22Rv1 (cell line): Measurements from ENCODE around the gene CDH3.

ENCODE experiments used
- H3K27ac ChIP-seq: fragments of 450-650 bp; 2 replicates; pipeline ENCODE4 v1.5.1; 2017
- ZFX ChIP-seq: fragments of 450-650 bp; IDR thresholded peaks from 2 replicates; pipeline ENCODE4 v1.6.1; 2017; ENCODE audit warnings: antibody characterized with exemption, borderline replicate concordance
- TF ChIP-seq, protein P1 (sequence below): fragments of 450-650 bp; IDR thresholded peaks from 2 replicates; pipeline ENCODE4 v1.5.1; 2017; ENCODE audit warnings: mild to moderate bottlenecking

CDH3 gene

DNA sequence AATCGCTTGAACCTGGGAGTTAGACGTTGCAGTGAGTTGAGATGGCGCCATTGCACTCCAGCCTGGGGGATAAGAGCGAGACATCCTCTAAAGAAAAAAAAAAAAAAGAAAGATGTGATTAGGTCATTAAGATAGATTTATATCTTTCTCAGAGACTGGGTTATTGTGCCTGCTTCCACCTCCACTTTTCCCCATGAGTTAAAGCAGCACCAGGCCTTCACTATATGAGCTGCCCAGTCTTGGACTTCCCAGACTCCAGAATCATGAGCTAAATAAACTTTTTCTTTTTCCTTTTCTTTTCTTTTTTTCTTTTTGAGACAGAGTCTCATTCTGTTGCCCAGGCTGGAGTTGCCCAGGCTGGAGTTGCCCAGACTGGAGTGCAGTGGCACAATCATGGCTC lies 72.6 kb downstream of the CDH3 start:
- TF ChIP-seq, protein P1, sequence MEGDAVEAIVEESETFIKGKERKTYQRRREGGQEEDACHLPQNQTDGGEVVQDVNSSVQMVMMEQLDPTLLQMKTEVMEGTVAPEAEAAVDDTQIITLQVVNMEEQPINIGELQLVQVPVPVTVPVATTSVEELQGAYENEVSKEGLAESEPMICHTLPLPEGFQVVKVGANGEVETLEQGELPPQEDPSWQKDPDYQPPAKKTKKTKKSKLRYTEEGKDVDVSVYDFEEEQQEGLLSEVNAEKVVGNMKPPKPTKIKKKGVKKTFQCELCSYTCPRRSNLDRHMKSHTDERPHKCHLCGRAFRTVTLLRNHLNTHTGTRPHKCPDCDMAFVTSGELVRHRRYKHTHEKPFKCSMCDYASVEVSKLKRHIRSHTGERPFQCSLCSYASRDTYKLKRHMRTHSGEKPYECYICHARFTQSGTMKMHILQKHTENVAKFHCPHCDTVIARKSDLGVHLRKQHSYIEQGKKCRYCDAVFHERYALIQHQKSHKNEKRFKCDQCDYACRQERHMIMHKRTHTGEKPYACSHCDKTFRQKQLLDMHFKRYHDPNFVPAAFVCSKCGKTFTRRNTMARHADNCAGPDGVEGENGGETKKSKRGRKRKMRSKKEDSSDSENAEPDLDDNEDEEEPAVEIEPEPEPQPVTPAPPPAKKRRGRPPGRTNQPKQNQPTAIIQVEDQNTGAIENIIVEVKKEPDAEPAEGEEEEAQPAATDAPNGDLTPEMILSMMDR, result no peak
- no peak for TF ChIP-seq ZFX

DNA sequence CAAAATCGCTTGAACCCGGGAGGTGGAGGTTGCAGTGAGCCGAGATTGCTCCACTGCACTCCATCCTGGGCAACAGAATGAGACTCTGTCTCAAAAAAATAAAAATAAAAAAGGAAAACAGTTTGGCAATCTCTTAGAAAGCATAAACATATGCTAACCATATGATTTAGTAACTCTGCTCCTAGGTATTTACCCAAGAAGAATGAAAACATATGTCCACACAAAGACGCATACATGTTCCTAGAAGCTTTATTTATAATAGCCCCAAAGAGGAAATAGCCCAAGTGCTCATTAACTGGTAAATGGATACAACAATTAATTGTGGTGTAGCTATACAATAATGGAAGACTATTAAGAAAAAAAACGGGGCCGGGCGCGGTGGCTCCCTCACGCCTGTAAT lies 73.5 kb downstream of the CDH3 start:
- no peak for TF ChIP-seq ZFX
- TF ChIP-seq, protein P1, result no peak
- no peak overlapping the region for H3K27ac ChIP-seq

More for the DNA sequence above, 72.6 kb downstream of the CDH3 start:
- H3K27ac ChIP-seq, result no peak overlapping the region

DNA sequence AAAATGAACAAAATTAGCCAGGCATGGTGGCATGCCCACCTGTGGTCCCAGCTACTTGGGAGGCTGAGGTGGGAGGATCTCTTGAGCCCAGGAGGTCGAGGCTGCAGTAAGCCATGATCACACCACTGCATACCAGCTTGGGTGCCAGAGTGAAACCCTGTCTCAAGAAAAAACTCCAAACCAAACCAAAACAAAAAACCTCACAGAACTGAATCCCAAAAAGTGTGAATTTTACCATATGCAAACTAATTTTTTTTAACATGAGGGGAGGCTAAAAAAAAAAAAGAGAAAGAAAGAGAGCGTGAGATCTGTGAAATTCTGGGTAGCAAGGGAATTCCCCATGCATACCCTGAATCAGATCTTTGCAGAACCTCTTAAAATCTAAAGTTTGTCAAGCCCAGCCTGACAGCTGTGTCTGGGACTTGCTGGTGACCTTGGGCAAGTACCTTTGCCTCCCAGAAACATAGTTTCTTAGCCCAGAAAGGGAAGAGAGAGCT lies 74.9 kb downstream of the CDH3 start:
- H3K27ac ChIP-seq, result no peak overlapping the region
- TF ChIP-seq, protein P1, result no peak
- no peak for TF ChIP-seq ZFX

DNA sequence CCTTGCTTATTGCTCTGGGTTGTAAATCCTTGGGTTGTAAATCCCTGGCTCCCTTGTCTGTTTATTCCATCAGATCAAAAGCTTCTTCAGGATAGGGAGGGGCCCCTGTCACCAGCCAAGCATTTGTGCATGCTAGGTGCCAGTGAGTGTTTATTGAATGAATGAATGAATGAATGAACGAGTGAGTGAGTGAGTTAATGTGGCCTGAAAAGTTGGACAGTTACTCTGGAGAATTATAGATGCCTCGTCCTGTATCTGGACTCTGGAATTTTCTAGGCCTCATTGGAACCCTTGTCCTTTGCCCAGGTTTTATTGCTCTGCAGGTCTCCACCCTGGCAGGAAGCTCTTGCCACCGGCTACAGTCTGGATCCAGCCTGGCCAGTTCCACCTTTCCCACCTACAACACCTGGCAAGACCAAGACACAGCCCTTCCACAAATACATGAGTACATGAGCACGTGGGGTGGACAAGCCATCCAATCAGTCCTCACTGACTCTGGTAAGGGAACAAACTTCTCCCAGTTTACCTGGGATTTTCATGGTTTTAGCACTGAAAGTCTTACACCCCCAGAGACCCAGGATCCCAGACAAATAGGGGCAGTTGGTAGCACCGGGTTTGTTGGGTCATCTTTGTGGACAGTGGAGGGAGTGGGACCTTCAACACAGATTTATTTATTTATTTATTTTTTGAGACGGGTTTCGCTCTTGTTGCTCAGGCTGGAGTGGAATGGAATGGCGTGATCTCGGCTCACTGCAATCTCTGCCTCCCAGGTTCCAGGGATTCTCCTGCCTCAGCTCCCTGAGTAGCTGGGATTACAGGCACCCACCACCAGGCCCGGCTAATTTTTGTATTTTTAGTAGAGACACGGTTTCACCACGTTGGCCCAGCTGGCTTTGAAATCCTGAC lies 77.3 kb downstream of the CDH3 start:
- peak overlapping the region; percentile 58 for H3K27ac ChIP-seq
- no peak for TF ChIP-seq ZFX
- TF ChIP-seq, protein P1, result no peak

DNA sequence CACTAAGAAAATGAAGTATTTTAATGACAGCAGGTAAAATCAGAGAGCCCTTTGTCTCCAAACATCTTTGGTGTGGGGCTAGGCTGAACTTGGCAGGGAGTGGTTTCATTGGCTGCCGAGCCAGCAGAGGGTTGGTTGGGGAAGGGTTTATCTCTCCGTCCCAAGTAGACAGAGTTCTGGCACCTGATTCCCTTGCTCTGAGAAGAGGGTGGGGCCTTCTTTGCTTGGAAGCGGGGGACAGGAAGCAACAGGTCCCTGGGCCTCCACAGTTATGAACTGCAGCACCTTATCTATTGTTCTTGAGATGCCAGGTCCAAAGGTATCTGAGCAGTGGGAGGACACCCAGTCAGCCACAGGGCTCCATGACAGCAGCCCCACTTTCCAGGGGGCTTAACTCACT lies 79.7 kb downstream of the CDH3 start:
- TF ChIP-seq ZFX, result no peak
- TF ChIP-seq, protein P1, result no peak
- no peak overlapping the region for H3K27ac ChIP-seq

DNA sequence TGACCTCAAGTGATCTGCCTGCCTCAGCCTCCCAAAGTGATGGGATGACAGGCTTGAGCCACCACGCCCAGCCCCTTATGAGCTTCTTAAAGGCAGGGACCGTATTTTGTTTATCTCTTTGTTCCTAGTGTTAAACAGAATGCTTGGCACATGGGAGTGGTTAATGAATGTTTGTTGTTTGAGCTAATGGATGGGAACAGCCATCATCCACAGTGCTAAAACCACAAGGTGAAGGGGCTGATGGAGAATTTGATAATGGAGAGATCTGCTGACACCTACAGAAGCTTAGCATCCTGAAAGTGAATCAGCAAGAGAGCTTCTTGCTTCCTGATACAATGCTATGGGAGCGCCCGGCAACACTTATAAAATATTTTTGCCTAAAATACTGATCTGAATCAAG lies 83.4 kb downstream of the CDH3 start:
- H3K27ac ChIP-seq, result no peak overlapping the region
- TF ChIP-seq ZFX, result no peak

DNA sequence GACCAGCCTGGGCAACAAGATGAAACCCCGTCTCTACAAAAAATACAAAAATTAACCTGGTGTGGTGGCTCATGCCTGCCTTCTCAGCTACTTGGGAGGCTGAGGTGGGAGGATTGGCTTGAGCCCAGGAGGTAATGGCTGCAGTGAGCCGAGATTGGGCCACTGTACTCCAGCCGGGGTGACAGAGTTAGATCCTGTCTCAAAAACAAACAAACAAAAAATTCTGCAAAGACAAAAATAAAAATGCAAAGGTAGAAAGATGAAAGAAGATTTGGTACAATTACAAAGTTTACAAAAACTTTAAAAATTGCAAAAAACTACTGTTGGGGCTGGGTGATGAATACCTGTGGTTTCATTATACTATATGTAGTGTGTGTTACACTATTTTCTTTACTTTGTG lies 86.5 kb downstream of the CDH3 start:
- peak overlapping the region; percentile 62 for H3K27ac ChIP-seq
- no peak for TF ChIP-seq ZFX
- TF ChIP-seq, protein P1, result no peak
